Naive thymus-derived CD8-positive, alpha-beta T cell (primary cell): ENCODE results near the gene GPR21. TPM values are rescaled to one million over a fixed set of nuclear protein-coding genes. Genes with fewer than 3 reads are reported as not detected.
A peak's percentile ranks its signal among the peaks of the same experiment; 100 is the strongest.

Experiments
- ATAC-seq, 2 donors: fragments of 150-1000 bp; cut with Tn5 transposase in 1 of 2; sonication (Bioruptor Pico), chemical (Tn5 transposase) in 1 of 2; 1 replicate in 1 of 2; 2 replicates in 1 of 2; pipeline ENCODE4 v1.10.0; 2021; ENCODE audit warnings: mild to moderate bottlenecking in 2 of 2, moderate library complexity in 2 of 2
- POLR2A ChIA-PET: fragments of 350-600 bp; sonication (Branson Sonifier 250); formaldehyde crosslinking; loops from one replicate; lab custom pipeline; 2021; ENCODE audit warnings: antibody characterized with exemption; lab: Charles Lee
- DNase-seq, 10 donors: peaks; one replicate each; pipeline versions ENCODE4 v3.0.0 to v3.0.0-alpha.2; 2020 to 2022
- H3K27ac Mint-ChIP-seq, 10 donors: one replicate each; pipeline ENCODE4 v1.8.0; 2020 to 2022; ENCODE audit warnings: mild to moderate bottlenecking in 10 of 10, mixed read lengths in 10 of 10, moderate library complexity in 4 of 10, inconsistent platforms in 1 of 10
- H3K27me3 Mint-ChIP-seq, 5 donors: one replicate each; pipeline ENCODE4 v1.8.0; 2021 to 2022; ENCODE audit warnings: mixed read lengths in 5 of 5
- H3K36me3 Mint-ChIP-seq, 3 donors: one replicate each; pipeline ENCODE4 v1.8.0; 2020 to 2022; ENCODE audit warnings: mixed read lengths in 3 of 3, mild to moderate bottlenecking in 2 of 3, inconsistent platforms in 1 of 3
- H3K4me1 Mint-ChIP-seq, 4 donors: one replicate each; pipeline ENCODE4 v1.8.0; 2021 to 2022; ENCODE audit warnings: mixed read lengths in 4 of 4
- H3K4me3 Mint-ChIP-seq, 10 donors: one replicate each; pipeline ENCODE4 v1.8.0; 2020 to 2022; ENCODE audit warnings: mild to moderate bottlenecking in 10 of 10, mixed read lengths in 10 of 10, moderate library complexity in 6 of 10, inconsistent platforms in 1 of 10
- H3K9me3 Mint-ChIP-seq, 9 donors: one replicate each; pipeline ENCODE4 v1.8.0; 2020 to 2022; ENCODE audit warnings: mixed read lengths in 9 of 9, mild to moderate bottlenecking in 3 of 9, inconsistent platforms in 1 of 9, moderate library complexity in 1 of 9
- polyA plus RNA-seq, 3 donors: library from polyadenylated mRNA; unstranded; fragments of 300-500 nt; fragmentation: Illumina TruSeq; gene quantifications; one replicate each; pipeline ENCODE4 v1.2.3, GENCODE V29; 2021
- total RNA-seq, 8 experiments: library from RNA in 2 of 8; stranded (reverse) in 2 of 8; gene quantifications; one replicate each; pipeline ENCODE4 v1.2.3 and lab custom pipeline; 2021 to 2026

Gene GPR21
- under 1 TPM; 0.60 to 0.91 TPM for total RNA-seq
- polyA plus RNA-seq, result not detected
- 0.07 to 1.5 (median 0.45) reads per million in 6 experiments for total RNA-seq (lab: John Stamatoyannopoulos, UW)

- Mint-ChIP-seq H3K36me3 (peaks cover 0 to 55% (median 15%) of the 10 kb centered on the region in 3 donors), H3K4me3 (no peak within 1 kb of the TSS), H3K9me3 (no peaks in the 10 kb centered on the region), H3K27ac (peak within 1 kb of the TSS in 1 of 10 donors; percentile 18), H3K27me3 (no peaks in the 10 kb centered on the region), H3K4me1 (peaks cover 5 to 19% (median 18%) of the 10 kb centered on the region in 4 donors)
- DNase-seq, result no peak
- no peak for ATAC-seq
- POLR2A ChIA-PET, result no interaction called here
These were observed at the start of gene GPR21 for GRCh38 chr9:123033352-123033751. GPR21 (plus strand) TSS chr9:123033667; CDS start chr9:123034567, 900 bp downstream.

GRCh38 chr9:122986010-122986409 is 47.5 kb upstream of the GPR21 start:
- no peak for ATAC-seq
- peaks cover 0 to 45% (median 0%) of the 10 kb centered on the region in 3 donors for H3K36me3 Mint-ChIP-seq
- no peak for DNase-seq
- no peak overlapping the region for H3K27ac Mint-ChIP-seq
- POLR2A ChIA-PET, result no interaction called here
- no peak overlapping the region for H3K4me3 Mint-ChIP-seq
- H3K4me1 Mint-ChIP-seq, result peaks cover 0 to 3% (median 0%) of the 10 kb centered on the region in 4 donors
- H3K27me3 Mint-ChIP-seq, result no peaks in the 10 kb centered on the region
- H3K9me3 Mint-ChIP-seq, result no peaks in the 10 kb centered on the region

GRCh38 chr9:122988141-122988540 is 45.3 kb upstream of the GPR21 start:
- ATAC-seq (no peak), DNase-seq (no peak)
- Mint-ChIP-seq H3K27ac (peak overlapping the region in 3 of 10 donors; percentile 6 to 58 (median 8)), H3K4me3 (no peak overlapping the region), H3K36me3 (peaks cover 0 to 48% (median 0%) of the 10 kb centered on the region in 3 donors), H3K4me1 (peaks cover 0 to 7% (median 0%) of the 10 kb centered on the region in 4 donors), H3K9me3 (no peaks in the 10 kb centered on the region), H3K27me3 (no peaks in the 10 kb centered on the region)
- POLR2A ChIA-PET, result no interaction called here

- Mint-ChIP-seq H3K4me1 (peaks cover 0 to 7% (median 0%) of the 10 kb centered on the region in 4 donors), H3K4me3 (no peak overlapping the region), H3K27me3 (no peaks in the 10 kb centered on the region), H3K36me3 (peaks cover 0 to 48% (median 0%) of the 10 kb centered on the region in 3 donors), H3K27ac (peak overlapping the region in 6 of 10 donors; percentile 17 to 76 (median 42)), H3K9me3 (no peaks in the 10 kb centered on the region)
- no peak for DNase-seq
- POLR2A ChIA-PET, result interaction anchor here (0.6 kb wide), 1 partner anchor 14 kb away, joined by 3 read pairs; no protein-coding TSS in a partner anchor
- ATAC-seq, result no peak
These were observed 44.4 kb upstream of the GPR21 start for GRCh38 chr9:122988920-122989621.

- DNase-seq, result peak in 6 of 10 donors; percentile 4 to 30 (median 14)
- no peaks in the 10 kb centered on the region for H3K9me3 Mint-ChIP-seq
These were observed 42.1 kb upstream of the GPR21 start for GRCh38 chr9:122991370-122991830.

GRCh38 chr9:122996586-122996985 is 36.9 kb upstream of the GPR21 start:
- no peaks in the 10 kb centered on the region for H3K9me3 Mint-ChIP-seq
- H3K27ac Mint-ChIP-seq, result no peak overlapping the region
- peaks cover 6 to 69% (median 17%) of the 10 kb centered on the region in 3 donors for H3K36me3 Mint-ChIP-seq
- H3K27me3 Mint-ChIP-seq, result no peaks in the 10 kb centered on the region
- DNase-seq, result no peak
- POLR2A ChIA-PET, result no interaction called here
- peaks cover 0 to 2% (median under 1%) of the 10 kb centered on the region in 4 donors for H3K4me1 Mint-ChIP-seq
- H3K4me3 Mint-ChIP-seq, result no peak overlapping the region
- ATAC-seq, result no peak

More at GRCh38 chr9:122991370-122991830, 42.1 kb upstream of the GPR21 start:
- no peaks in the 10 kb centered on the region for H3K27me3 Mint-ChIP-seq
- H3K27ac Mint-ChIP-seq, result peak overlapping the region in 1 of 10 donors; percentile 35
- ATAC-seq, result peak; percentile 54 to 80
- POLR2A ChIA-PET, result interaction anchor here (0.7 kb wide), 1 partner anchor 278 kb away, joined by 4 read pairs; no protein-coding TSS in a partner anchor
- H3K4me3 Mint-ChIP-seq, result no peak overlapping the region
- H3K36me3 Mint-ChIP-seq, result peaks cover 0 to 46% (median 0%) of the 10 kb centered on the region in 3 donors
- H3K4me1 Mint-ChIP-seq, result peaks cover 0 to 7% (median 0%) of the 10 kb centered on the region in 4 donors

- H3K4me3 Mint-ChIP-seq, result no peak overlapping the region
- no peaks in the 10 kb centered on the region for H3K27me3 Mint-ChIP-seq
- no peaks in the 10 kb centered on the region for H3K9me3 Mint-ChIP-seq
- DNase-seq (no peak), ATAC-seq (no peak)
- H3K36me3 Mint-ChIP-seq, result peaks cover 6 to 78% (median 17%) of the 10 kb centered on the region in 3 donors
- H3K27ac Mint-ChIP-seq, result no peak overlapping the region
- H3K4me1 Mint-ChIP-seq, result peaks cover 0 to 1% (median 0%) of the 10 kb centered on the region in 4 donors
- POLR2A ChIA-PET, result no interaction called here
These were observed 35.0 kb upstream of the GPR21 start for GRCh38 chr9:122998448-122998847.

- H3K9me3 Mint-ChIP-seq, result no peaks in the 10 kb centered on the region
- ATAC-seq (no peak), DNase-seq (no peak)
- H3K27me3 Mint-ChIP-seq, result no peaks in the 10 kb centered on the region
- peaks cover 6 to 82% (median 19%) of the 10 kb centered on the region in 3 donors for H3K36me3 Mint-ChIP-seq
- H3K4me1 Mint-ChIP-seq, result peaks cover 0 to 1% (median 0%) of the 10 kb centered on the region in 4 donors
- POLR2A ChIA-PET, result no interaction called here
- peak overlapping the region in 2 of 10 donors; percentile 5 to 53 for H3K27ac Mint-ChIP-seq
- H3K4me3 Mint-ChIP-seq, result no peak overlapping the region
These were observed 32.9 kb upstream of the GPR21 start for GRCh38 chr9:123000371-123001068.

- Mint-ChIP-seq H3K9me3 (no peaks in the 10 kb centered on the region), H3K36me3 (peaks cover 6 to 76% (median 12%) of the 10 kb centered on the region in 3 donors), H3K4me3 (no peak overlapping the region), H3K27me3 (no peaks in the 10 kb centered on the region), H3K4me1 (peaks cover 0 to 1% (median 0%) of the 10 kb centered on the region in 4 donors), H3K27ac (peak overlapping the region in 2 of 10 donors; percentile 46 to 49)
- ATAC-seq, result no peak
- DNase-seq, result no peak
- POLR2A ChIA-PET, result interaction anchor here (0.7 kb wide), 1 partner anchor 14 kb away, joined by 3 read pairs; no protein-coding TSS in a partner anchor
These were observed 30.7 kb upstream of the GPR21 start for GRCh38 chr9:123002754-123003153.

- ATAC-seq (no peak), DNase-seq (no peak)
- H3K9me3 Mint-ChIP-seq, result no peaks in the 10 kb centered on the region
- peaks cover 6 to 74% (median 12%) of the 10 kb centered on the region in 3 donors for H3K36me3 Mint-ChIP-seq
- peaks cover 0 to 1% (median 0%) of the 10 kb centered on the region in 4 donors for H3K4me1 Mint-ChIP-seq
- no peak overlapping the region for H3K27ac Mint-ChIP-seq
- H3K4me3 Mint-ChIP-seq, result no peak overlapping the region
- H3K27me3 Mint-ChIP-seq, result no peaks in the 10 kb centered on the region
- POLR2A ChIA-PET, result no interaction called here
These were observed 30.0 kb upstream of the GPR21 start for GRCh38 chr9:123003466-123003865.

- no peak for ATAC-seq
- no peak overlapping the region for H3K4me3 Mint-ChIP-seq
- no peaks in the 10 kb centered on the region for H3K27me3 Mint-ChIP-seq
- no peak overlapping the region for H3K27ac Mint-ChIP-seq
- H3K36me3 Mint-ChIP-seq, result peaks cover 0 to 62% (median 8%) of the 10 kb centered on the region in 3 donors
- POLR2A ChIA-PET, result no interaction called here
- DNase-seq, result no peak
- H3K4me1 Mint-ChIP-seq, result no peaks in the 10 kb centered on the region
- H3K9me3 Mint-ChIP-seq, result no peaks in the 10 kb centered on the region
These were observed 27.5 kb upstream of the GPR21 start for GRCh38 chr9:123005964-123006363.

GRCh38 chr9:123007269-123007668 is 26.2 kb upstream of the GPR21 start:
- POLR2A ChIA-PET, result no interaction called here
- H3K27me3 Mint-ChIP-seq, result no peaks in the 10 kb centered on the region
- H3K4me1 Mint-ChIP-seq, result no peaks in the 10 kb centered on the region
- no peaks in the 10 kb centered on the region for H3K9me3 Mint-ChIP-seq
- no peak overlapping the region for H3K27ac Mint-ChIP-seq
- peaks cover 0 to 66% (median 21%) of the 10 kb centered on the region in 3 donors for H3K36me3 Mint-ChIP-seq
- DNase-seq (no peak), ATAC-seq (no peak)
- H3K4me3 Mint-ChIP-seq, result no peak overlapping the region
